NCI-H1694 (cell line): ENCODE results near the gene PLSCR3.
A peak's percentile ranks its signal among the peaks of the same experiment; 100 is the strongest.

ENCODE experiments used
- DNase-seq: peaks from one replicate; lab custom pipeline; 2025; lab: John Stamatoyannopoulos, UW

Gene PLSCR3

GRCh38 chr17:7394452-7395191 lies at the start of gene PLSCR3:
Gene PLSCR3, minus strand, starts transcription at chr17:7394525. Its CDS starts 415 bp downstream, at chr17:7394110.
- DNase-seq = peak; percentile 46

GRCh38 chr17:7443499-7444485 lies 49.5 kb upstream of the PLSCR3 start:
- no peak for DNase-seq

GRCh38 chr17:7442142-7442541 lies 47.8 kb upstream of the PLSCR3 start:
- DNase-seq = no peak

DNA sequence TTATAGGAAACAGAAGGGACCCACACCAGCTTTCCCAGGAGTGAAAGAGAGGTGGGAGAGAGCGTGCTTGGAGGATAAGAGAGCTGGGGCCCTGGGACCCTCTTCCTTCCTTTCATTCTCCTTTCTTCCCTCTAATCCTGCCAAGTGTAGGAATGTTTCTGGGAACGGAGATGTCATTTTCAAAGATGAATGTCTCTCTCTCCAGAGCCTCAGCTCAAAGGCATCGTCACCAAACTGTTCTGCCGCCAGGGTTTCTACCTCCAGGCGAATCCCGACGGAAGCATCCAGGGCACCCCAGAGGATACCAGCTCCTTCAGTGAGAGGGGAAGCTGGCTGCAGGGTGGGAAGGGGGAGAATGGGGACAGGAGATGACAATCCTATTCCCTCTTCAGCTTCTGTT lies 46.9 kb upstream of the PLSCR3 start:
- no peak for DNase-seq

DNA sequence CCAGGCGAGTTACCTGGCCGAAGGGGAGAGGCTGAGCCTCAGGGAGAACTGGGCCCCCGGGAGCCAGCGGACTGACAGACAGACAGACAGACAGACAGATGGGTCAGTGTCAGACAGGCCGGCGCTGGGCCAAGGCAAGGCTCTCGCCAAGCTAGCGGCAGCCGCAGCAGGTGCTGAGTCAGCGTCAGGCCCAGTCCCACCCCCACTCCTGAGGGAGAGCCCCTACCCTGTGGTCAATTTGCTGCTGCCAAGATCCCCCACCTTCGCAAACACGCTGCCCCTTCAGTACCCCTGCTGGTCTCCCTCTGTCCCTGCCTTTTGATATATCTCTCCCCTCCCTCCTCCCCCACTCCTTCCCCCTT lies 46.5 kb upstream of the PLSCR3 start:
- DNase-seq = no peak

DNA sequence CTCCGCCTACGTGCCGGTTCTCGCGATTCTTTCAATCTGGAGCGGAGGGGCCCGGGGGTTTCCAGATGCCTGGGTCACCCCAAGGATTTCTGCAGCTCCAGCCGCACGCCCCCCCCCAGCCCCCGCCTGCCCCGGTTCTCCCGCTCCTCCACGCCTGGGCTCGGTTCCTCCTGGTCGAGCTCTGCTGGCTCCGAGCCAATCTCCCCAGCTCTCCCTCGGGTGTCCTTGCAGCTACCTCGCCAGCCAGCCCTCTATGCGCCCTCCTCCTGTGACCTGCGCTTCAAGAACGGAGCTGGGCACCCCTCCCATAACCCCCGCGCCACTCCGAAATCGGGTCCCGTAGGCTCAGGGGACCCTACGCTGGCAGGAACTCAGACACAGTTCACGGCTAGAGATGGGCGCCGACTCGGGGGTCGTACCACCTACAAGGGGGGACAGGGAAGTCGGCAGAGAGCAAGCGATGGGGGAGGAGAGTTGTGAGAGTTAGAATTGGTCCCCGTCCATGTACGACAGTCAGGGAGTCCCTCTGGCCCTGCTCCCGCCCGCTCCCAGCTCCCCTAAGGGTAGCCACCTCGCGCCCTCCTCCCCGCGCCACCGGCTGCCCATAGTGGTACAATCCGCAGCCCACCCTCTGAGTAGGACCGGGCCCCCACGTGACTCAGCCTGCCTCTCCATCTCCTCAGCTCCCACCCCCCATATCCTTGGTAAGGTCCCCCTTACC lies 45.9 kb upstream of the PLSCR3 start:
- DNase-seq = no peak

- DNase-seq = no peak
Observed at GRCh38 chr17:7439462-7440112, 45.3 kb upstream of the PLSCR3 start, which contains the start of gene FGF11. Gene FGF11, plus strand, starts transcription at chr17:7439512. Its CDS starts 109 bp downstream, at chr17:7439621.

DNA sequence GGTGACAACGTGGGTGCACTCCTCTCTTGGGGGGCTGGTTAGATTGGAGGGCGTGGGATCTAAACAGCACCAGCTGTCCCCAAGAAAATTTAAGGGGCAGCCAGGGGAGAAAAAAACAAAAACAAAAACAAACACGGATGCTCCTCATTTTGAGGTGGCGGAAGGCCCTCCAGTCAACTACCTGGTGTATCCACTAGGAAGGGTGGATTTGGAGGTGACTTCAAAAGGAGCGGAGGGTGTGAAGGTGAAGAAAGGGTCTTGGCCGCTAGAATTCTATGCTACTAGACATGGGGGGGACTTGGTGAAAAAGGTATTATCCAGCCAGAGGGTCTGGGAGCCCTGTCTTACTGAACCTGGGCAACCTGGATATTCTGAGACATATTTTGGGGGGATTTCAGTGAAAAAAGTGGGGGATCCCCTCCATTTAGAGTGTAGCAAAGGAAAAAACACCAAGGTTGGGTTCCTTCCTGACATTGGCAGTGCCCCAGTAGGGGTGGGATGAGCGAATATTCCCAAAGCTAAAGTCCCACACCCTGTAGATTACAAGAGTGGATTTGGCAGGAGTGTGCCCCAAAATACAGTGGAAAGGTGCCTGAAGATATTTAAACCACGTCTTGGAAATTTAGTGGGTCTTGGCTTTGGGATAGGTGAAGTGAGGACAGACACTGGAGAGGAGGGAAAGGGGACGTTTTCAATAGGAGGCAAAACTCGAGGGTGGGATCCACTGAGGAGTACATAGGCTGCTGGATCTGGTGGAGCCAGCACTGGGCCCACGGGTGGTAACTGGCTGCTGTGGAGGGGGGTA lies 44.5 kb upstream of the PLSCR3 start:
- no peak for DNase-seq

DNA sequence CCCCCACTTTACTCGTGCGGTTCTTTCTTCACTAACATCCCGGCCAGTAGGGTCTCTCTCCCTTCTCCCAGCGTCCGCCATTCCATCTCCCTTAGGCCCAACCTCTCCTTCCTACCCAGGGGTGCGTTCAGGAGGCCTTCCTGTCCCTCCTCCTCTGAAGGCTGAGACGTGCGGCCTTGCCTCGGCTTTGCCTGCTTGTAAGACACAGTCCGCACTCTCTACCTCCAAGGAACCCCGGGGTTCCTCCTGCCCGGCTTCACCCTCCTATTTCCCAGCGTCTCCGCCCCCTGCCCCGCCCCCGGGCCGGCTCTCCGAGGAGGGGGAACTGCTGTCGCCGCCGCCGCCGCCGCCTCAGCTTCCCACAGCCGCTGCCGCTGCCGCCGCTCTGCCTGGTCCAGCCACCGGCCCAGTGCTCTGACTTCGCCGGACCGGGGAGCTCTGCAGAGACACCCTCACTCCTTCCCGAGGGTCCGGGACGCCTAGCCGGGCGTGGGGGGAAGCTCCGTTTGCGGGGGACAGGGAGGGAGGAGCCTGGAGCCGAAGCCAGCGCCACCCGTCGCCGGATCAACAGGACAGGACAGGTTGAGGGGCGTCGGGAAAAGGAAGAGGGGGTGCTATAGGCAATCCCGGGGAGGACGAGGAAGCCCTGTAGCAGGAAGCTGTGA lies 43.8 kb upstream of the PLSCR3 start:
- peak; percentile 30 for DNase-seq

- DNase-seq = no peak
Observed at GRCh38 chr17:7437369-7437863, 43.1 kb upstream of the PLSCR3 start.

GRCh38 chr17:7436556-7437368 lies 42.4 kb upstream of the PLSCR3 start:
- DNase-seq = peak; percentile 71

DNA sequence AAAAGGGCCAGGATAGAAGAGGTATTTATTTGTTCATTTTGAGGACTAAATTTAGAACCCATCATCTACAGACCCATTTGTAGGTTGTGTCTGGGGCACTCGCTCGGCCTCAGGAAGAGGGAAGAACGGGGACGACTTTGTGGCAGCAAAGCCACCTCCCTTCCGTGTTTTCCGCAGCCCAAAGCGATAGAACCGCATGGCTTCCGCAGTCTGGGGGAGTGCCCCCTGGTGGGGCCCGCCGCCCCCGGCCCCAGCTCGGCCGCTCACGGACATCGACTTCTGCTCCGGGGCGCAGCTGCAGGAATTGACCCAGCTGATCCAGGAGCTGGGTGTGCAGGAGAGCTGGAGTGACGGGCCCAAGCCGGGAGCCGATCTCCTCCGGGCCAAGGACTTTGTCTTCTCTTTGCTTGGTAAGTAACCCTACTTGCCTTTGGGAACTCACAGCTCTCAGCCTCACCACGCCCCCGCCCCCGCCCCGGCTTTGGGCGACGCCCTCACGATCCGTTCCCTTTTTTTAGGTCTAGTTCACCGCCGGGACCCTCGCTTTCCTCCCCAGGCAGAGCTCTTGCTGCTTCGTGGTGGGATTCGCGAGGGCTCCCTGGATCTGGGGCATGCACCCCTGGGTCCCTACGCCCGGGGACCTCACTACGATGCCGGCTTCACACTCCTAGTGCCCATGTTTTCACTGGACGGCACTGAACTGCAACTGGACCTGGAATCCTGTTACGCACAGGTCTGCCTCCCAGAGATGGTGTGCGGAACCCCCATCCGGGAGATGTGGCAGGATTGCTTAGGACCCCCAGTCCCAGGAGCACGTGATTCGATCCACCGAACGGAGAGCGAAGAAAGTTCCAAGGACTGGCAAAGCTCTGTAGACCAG lies 41.6 kb upstream of the PLSCR3 start:
- DNase-seq = peak; percentile 36

DNA sequence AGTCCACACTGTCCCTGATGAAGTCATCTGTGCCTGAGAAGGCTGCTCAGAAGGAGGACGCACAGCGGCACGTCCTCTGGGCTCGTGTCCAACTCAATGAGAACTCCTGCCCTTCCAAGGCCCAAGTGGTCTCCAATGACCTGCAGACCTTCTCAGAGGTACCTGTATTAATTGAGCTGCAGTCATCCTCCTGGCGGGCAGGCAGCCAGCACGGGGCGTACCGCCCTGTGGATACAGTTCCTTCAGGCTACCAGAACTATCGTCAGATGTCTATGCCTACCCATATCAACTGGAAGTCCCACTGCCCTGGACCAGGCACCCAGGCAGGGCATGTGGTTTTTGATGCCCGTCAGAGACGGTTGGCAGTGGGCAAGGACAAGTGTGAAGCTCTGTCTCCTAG lies 38.0 kb upstream of the PLSCR3 start:
- DNase-seq = no peak

DNA sequence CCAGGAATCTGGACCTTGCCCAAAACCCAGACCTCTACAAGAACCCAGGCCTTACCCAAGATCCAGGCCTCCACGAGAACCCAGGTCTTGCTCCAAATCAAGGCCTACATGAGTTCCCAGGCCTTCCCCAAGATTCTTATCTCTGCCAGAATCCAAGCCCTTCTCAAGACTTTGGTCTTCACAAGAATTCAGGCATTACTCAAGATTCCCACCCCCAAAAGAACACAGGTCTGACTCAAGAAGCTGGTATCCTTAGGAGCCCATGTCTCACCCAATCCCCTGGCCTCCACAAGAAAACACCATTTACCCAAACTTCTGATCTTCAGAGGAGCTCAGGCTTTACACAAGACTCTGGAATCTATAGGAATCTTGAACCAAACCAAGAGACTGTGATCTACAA lies 36.9 kb upstream of the PLSCR3 start:
- DNase-seq = no peak

DNA sequence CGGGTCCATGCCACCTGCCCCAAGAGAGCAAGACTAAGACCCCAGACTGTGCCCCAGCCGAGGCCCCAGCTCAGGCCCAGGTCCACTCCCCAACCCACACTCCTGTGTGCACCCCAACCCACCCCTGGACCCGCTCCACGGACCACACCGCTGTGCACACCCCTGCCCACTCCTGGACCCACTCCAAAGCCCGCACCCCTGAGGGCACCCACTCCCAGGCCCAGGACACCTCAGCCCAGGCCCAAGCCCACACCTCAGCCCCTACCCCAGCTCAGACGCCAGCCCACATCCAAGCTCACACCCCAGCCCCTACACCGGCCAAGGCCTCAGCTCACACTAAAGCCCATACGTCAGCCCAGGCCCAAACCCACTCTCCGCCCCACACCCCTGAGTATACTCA lies 35.4 kb upstream of the PLSCR3 start:
- no peak for DNase-seq

DNA sequence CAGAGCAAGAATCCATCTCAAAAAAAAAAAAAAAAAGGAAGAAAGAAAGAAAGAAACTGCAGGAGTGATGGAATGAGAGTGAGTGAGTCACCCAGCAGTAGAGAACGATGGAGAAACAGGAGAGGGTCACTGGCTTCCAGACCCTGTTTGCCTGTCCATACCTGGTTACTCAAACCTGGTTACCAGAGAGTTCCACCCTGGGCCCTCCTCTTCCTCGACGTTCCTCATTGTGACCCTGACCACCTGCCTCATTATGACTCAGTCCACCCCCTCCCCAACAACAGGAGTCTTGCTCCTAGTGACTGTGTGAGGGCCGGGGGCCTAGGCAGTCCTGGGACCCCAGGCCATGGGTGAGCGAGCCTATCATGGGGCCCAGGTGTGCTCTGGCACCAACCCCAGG lies 34.2 kb upstream of the PLSCR3 start, which contains the start of gene SPEM3:
TSS of gene SPEM3 (plus strand) at position 301 of the 400 bp plus-strand sequence. CDS start at position 347, 46 bp downstream.
- no peak for DNase-seq

- no peak for DNase-seq
Observed at GRCh38 chr17:7427549-7427948, 33.2 kb upstream of the PLSCR3 start.

DNA sequence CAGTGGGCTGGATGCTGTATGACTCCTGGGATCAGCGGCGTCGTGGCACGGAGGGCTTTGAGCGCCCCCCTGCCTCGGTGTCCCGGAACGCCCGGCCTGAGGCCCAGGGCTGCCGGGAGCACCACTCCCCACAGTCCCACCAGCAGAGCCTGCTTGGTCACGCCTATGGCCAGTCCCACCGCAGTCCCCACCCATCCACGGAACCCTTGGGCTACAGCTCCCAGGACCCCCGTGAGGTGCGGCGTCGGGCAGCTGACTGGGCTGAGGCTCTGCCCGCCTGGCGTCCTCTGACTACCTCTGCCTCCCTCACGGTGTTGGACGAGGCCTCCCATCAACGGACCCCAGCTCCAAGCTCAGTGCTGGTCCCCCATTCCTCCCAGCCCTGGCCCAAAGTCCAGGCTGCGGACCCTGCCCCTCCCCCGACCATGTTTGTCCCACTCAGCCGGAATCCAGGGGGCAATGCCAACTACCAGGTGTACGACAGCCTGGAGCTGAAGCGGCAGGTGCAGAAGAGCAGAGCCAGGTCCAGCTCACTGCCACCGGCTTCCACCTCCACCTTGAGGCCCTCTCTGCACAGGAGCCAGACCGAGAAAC lies 32.7 kb upstream of the PLSCR3 start:
- DNase-seq = no peak
